Stimulated activated CD4-positive, alpha-beta T cell treated with anti-CD3 and anti-CD28 coated beads, Interleukin-15, amount 100 ng/mL, for 24 hours (primary cell): Measurements from ENCODE around the gene SS18L1.

Experiments
- DNase-seq: peaks from one replicate; pipeline ENCODE4 v3.0.0-alpha.2; 2020

SS18L1 gene

DNA sequence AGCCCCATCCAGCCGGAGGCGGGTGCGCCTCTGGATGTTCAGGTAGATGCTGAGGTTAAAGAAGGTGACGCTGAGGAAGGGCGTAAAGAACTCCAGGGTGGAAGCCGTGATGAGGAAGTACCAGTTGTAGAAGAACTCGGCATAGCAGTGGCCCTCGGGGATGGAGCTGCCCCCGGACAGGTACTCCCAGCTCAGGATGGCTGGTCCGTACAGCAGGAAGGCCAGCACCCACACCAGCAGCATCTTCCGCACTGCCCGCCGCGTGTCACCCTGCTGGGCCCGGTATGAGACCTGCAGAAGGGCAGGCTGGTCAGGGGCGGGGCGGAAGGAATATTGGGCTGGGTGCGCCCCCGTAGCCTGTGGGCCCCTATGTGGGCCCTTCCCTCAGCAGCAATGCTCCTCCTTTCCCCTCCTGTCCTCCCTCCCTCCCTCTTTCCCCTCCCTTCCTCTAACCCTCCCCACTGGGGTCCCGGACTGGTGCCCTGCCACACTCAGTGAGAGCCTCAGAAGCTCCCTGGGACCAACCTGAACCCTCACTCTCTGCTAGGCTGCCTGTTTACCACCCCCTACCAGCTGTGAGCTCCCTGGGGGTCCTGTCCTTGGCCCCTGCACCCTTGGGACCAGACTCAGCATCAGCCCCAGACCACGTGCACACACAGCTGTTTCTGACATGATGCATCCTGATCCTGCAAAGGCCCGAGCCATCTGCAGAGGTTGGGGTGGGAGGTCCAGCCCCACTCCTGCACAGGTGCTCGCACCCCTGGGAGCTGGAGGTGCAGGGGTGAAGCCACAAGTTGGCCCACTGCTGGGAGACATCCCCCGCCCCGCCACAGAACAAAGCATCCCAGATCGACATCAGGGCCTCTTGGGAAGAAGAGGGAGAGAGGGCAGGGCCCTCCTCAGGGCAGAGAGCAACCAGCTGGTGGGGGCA is 73.3 kb downstream of the SS18L1 start:
- DNase-seq, result no peak

DNA sequence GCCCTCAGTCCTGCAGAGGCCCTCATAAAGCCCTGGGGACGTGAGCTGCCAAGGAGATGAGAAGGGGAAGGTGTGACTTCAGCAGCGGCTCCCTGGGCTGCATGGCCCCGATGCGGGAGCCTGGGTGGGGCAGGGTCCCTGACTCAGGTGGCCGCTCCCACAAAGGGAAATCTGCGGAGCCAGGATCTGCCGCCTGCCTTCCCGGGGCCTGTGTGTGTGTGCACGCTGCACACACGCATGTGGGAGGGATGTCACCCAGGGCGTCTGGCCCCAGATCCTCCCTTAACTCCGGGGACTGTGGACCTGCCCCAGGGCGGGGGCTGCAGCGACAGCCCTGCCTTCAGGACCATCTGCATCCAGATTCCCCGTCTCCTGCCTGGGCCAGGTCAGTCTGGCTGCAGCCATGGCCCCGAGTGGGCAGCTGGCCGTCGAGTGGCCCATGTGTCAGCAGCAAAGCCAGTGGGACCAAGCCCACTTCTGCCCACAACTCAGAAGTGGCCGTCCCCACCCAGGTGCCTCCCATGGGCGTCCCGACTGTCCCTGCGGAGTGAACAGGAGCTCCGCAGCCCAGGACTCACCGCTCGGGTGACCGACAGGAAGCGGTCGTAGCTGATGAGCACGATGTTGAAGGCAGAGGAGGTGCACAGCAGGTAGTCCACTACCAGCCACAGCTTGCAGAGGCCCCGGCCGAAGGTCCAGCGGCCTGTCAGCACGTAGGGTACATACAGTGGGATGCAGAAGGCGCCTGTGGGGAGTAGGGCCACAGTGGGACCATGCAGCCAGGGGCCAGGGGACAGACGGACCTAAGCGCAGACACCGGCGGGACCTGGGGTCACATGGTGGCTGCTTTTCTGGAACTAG is 74.6 kb downstream of the SS18L1 start:
- no peak for DNase-seq

DNA sequence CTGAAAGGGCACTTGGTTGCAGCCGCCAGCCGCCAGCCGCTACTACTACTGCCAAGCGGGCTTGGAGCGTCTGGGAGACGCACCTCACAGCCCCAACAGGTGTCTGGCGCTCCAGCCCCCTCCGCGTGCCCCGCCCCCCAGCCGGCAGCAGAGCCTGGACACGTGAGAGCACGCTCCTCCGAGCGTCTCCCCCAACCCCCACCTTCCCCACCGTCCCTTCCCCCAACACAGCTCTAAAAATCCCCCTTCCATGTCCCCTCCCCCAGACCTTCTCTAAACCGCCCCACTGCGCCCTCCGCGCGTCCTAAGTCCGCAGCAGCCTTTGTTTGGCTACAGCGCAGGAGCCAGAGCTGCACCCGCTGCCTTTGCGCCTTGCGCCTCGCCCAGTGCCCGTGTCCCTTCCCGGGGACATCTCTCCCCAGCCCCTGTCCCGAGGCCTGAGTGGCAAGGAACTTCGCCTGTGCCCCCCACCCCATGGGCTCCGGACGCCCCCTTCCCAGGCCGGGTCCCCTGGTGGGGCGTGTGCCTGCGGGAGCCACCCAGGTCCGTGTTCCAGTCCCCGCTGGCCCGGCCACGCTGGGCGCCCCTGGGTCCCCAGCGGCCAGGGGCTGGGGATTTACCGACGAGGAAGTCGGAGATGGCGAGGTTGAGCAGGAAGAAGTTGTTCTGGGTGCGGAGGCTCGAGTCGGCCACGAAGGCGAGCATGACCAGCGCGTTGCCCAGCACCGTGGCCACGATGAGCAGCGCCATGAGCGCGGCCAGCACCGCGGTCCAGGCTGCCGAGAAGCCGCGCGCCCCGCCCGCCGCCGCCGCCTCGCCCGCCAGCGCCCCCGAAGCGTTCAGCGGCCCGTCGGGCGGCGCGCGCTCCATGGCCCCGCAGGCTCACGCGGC is 75.8 kb downstream of the SS18L1 start:
- no peak for DNase-seq

DNA sequence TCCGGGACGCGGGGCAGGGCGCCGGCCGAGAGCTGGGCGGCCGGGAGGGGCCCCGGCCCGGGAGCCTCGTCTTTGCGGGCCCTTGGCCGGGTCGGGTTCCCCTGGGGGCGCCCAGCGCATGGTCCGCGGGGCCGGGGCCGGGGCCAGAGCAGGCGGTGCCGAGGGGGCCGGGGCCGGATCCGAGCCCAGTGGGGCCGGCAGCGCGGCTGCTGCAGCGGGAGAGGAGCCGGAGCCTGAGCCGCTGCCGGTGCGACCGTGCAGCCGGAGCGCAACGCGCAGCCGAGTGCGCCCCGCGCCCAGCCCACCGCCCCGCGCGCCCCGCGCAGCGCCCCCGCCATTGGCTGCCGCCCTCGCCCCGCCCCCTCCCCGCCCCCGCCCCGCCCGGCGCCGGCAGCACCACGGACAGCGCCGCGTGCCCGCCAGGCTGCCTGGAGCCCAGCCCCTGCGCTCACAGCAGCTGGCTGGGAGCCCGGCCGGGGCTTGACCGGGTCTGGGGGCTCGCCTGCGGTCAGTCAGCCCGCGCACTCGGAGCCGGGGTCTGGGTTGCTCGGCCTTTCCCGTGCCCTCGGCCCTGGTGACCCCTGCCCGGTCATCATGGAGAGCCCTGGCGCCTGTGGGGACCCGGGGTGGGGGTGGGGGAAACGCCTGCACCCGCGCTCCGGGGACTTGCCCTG is 76.6 kb downstream of the SS18L1 start, which contains the start of gene HRH3:
Gene HRH3 (minus strand): TSS at position 287 of the 674 bp plus-strand sequence. CDS start 308 bp downstream, outside the sequence.
- peak; percentile 34 for DNase-seq

DNA sequence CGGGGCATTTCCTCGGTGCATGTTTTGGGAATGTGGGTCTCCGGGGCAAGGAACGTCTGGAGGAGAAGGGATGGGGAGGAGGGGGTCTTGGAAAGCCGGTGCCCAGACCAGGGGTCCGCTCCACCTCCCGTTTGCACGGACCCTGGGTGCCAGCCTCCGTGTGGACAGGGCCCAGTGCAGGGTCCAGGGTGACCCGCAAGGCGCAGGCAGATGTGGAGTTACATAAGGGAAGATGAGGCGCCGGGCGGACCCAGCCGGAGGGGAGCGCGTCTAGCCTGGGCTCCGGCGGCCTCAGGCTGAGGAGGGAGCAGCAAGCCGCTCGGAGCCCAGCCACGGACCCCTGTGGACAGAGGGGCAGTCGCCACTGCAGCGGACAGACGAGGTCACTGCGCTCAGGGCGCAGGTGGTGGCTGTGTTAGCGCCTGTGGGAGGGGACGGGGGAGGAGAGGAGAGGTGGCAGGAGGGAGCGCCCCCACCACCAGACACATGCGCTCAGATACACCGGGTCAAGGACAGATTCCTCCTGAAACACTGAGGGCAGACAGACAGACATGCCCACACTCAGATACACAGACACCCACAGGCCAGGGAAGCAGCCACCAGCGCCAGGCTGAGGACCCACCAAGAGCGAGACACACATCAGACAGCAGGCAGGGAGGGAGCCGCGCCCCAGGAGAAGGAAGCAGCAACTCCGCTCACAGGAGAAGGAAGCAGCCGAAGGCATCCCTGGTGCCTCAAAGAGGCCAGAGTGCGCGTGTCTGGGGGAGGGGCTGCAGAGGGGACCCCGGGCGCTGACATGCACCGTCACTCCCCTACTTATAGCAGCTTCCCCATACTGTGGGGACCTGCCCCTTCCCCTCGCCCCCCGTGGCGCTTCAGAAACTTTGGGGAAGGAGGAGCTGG is 77.3 kb downstream of the SS18L1 start:
- no peak for DNase-seq

DNA sequence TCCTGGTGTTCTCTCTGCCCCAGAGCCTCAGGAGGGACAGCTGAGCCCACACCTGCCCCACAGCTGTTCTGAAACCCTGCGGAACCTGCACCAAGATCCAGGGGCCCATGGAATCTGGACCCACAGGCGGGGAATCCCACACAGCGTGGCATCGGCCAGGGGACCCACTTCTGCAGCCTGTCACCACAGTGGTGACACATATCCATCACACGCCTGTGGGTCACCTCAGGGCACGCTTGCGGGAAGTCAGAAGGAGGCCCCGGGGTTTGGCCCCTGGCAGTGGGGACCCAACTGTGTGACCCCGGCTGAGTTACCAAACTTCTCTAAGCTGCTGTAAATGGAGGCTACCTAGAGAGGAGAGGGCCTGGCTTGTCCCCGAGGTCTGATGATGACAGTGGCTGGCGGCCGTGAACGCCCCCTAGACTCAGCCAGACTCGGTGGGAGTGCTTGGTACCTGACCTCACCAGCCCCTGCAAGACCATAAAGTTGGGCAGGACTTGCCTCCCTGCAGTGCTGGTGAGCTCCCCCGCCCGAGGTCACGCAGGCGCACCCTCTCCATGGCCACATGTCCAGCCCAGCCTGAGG is 78.8 kb downstream of the SS18L1 start:
- DNase-seq, result no peak

DNA sequence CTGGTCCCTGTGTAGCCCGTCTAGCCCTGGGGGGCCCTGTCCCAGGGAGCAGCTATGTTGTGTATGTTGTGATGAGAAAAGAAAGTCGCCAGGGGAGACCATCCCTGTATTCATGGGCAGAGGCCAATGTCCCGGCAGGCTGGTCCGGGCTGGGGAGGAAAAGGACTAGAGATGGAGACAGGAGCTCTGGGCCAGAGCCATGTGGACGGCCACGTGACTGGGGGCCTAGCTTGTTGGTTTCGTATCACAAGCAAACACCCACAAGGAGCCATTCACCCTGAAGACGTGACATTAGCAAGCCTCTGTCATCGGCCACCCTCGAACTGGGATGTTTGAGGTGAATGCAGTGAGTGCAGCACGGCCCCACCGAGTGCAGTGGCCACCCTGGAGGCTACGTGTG is 79.4 kb downstream of the SS18L1 start:
- DNase-seq, result no peak

DNA sequence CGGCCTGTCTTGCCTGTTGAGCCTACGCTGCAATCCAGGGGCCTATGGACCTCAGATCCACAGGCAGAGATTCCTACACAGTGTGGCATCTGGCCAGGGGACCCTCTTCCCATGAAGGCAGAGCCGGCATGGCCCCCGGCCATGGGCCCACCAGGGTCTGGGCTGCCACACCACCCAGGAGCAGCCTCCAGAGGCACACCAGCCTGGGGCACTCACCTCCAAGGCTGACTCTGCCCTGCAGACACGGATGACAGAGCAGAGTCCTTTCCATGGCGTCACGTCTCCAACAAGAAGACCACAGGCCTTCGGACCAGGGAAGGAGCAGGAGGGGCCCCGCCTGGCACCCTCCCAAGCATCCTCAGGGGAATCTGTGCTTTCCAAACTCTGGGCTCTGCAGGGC is 80.0 kb downstream of the SS18L1 start:
- no peak for DNase-seq

DNA sequence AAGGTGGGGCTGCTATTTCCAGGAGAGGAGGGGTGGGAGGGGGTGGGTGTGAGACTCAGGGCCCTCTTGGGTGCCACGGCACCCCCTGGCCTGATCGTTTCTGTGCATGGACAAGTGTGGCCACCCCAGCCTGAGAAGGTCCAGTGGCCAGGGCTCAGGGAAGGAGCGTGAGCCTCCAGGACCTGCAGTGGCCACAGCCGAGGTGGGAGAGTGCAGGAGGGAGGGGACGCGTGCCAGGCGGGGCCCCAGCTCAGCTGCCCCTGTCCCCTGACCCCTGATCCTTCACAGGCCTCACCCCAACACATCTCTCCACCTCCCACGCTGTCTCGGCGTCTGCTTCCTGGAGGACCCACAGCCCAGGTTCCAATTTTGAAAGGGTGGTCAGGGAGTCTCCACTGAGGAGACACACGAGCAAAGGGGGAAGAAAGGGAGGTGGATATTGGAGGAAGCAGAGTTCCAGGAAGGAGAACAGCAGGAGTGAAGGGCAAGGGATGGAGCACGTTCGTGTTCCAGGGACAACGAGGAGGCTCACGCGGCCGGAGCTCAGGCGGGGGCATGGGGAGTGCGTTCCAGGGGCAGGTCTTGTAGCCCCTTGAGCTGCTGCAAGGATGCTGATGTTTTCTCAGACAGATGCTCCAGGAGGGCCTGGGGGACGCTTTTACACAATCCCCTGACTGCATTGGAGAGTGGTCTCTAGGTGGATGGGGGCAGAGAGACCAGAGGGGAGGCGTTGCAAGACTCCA is 80.7 kb downstream of the SS18L1 start:
- DNase-seq, result no peak

DNA sequence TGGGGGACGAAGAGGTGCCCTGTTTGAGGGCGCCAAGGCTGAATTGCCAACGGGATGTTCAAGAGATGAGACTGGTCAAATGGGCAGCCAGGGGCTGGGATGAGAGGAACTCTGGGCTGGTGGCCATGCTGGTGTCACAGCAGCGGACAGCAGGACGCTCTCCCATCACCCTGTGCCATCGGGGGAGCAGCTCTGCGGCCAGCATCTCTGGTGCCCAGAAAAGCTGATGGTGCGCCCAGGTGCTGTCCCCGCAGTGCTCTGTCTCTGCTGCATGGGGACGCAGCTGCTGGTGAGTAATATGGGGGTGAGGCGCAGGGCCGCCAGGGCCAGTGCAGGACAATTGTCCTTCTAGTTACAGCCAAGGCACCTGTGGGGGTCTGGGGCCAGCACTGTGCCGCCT is 81.5 kb downstream of the SS18L1 start:
- no peak for DNase-seq

DNA sequence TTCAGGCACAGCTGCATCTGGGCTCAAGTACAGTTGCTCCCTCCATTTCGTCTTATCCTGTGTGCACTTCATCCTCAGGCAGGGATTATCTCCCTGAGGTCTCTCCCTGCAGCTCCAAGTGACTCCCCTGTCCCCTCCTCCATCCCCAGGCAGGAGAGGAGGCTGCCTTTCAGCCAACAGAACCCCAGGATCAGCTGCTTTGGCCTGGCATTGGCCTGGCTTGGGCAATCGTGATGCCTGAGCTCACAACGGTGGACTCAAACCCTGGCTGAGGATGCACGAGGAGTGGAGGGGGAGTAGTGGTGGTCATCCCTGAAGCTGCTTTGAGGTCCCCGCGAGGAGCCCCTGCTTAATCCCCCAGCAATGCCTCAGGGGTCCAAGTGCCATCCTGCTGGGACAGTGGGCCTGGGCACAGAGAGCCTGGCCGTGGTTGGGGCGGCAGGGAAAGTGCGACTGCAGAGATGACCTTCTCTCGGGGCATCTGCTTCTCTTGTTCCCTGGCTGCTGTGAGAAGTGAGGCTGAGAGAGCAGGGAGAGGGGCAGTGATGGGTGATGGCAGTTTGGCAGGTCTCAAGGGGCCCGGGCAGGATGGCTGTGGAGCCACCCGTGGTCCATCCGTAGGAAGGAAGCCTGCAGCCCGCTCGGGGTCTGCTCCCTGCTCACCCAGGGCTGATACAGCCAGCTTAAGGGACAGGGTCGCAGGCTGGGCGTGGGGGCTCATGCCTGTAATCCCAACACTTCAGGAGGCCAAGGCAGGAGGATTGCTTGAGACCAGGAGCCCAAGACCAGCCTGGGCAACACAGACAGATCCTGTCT is 82.5 kb downstream of the SS18L1 start:
- DNase-seq, result no peak

DNA sequence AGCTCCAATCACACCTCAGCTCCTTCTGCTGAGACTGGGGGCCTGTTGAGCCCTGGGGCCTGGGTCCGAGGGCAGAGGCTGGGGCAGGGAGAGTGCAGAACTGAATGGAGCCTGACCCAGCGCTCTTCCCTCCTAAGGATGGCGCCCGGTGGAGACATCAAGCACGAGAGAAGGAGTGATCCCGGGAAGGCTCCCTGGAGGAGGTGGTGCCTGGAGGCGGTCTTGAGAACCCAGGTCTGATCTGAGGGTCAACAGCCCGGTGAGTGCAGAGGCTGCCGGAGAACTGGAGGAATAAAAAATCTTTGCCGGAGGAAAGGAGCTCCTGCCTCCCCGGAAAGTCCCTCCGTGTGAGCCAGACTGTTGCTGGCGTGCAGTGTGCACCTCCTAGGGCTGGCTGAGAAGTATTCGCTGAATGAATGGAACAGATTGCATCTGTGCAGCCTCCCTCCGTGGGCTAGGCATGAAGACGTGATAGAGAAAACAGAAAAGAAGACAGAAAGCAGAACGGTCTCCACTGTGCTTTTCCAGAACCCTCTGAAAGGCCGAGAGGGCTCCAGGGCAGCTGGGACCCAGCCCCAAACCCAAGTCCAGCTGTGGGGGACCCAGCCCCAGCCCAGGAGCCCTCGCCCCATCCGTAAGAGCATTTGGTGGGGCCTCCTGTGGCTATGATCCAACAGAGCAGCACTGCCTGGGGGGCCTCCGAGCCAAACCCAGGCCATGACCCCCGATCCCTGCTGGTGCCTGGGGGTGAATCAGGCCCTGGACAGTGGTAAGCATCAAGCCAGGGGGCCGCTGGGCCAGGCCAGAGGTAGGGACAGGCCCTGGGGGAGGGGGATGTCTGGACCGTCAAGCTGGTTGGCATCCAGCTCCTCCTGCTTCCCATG is 83.4 kb downstream of the SS18L1 start:
- no peak for DNase-seq

DNA sequence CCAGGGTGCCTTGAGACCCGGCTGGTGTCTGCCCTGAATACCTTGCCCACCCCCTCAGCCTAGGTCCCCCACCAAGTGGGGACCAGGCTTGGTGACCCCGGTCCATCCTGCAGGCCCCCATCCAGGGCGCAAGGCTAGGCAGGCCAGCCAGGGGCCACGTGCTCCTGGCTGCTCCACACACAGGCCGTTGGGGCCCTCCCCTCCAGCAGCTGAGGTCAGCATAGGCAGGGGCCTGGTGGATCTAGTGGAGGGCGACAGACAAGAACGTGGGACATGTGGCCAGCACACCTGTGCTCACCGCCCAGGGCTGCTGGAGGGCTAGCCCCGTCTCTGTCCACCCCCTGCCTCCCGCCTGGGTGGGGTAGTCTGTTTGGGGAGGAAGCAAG is 84.0 kb downstream of the SS18L1 start:
- DNase-seq, result no peak

DNA sequence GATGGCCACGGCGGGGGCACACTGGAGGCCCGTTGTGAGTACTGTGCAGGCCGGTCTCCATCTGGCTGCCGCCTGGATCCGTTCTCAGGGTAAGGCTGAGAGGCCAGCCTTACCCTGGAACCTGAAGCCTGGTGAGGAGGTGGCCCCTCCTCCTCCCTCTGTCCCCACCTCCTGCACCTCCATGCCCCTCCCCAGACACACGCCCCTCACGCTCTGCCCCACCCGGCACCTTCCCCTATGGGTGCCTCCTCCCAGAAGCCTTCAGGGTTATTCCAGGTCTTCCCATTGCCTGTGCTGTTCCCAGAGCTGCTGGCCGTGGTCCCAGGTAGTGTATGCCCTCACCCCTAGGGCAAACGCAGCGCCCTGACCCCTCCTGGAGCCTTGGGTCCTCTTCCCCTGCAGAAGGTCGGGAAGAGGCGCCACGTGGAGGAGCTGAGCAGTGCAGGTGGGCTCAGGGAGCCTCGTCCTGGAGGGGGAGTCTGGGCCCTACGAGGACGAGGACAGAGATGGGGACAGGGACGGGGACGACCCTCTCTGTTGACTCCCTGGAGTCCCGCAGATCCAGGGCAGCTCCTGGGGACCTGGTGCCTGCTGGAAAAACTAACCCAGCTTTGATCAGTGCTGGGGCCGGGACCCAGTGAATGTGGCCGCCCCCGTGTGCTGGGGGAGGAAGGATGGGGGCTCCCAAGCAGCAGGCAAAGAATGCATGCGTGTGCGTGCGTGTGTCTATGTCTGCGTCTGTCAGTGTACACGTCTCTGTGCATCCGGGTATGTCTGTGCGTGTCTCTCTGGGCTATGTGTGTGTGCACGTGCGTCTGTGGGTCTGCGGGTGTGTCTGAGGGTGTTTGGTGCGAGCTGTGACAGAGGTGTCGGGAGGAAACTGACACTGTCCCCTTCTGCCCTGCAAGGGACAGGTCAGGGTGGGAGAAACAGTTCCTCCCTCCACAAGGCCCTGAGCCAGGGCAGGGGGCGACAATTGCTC is 84.7 kb downstream of the SS18L1 start:
- no peak for DNase-seq

DNA sequence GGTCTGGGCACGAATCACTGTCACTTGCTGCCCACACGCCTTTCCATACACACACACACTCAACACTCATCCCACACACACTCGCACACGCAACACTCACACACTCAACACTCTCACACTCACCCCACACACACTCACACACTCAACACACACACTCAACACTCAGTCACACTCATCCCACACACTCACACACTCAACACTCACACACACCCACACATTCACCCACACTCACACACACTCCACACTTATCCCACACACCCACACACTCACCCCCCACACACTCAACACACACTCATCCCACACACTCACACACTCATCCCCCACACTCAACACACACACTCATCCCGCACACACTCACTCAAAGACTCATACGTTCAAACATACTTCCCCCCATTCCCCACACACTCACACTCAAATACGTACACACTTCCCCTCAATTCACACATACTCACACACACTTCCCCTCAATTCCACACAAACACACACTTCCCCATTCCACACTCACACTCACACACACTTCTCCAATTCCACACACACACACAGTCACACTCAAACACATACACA is 85.5 kb downstream of the SS18L1 start:
- DNase-seq, result no peak

DNA sequence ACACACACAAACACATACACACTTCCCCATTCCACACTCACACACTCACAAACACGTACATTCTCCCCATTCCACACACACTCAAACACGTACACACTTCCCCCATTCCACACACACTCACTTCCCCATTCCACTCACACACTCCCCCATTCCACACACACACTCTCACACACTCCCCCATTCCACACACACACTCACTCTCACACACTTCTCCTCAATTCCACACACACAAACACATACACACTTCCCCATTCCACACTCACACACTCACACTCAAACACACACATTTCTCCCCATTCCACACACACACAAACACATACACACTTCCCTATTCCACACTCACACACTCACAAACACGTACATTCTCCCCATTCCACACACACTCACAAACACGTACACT is 86.1 kb downstream of the SS18L1 start:
- DNase-seq, result no peak
